ENCODE results near the gene ALDH5A1. TPM values are rescaled to one million over a fixed set of nuclear protein-coding genes. Genes with fewer than 3 reads are reported as not detected.
A peak's percentile ranks its signal among the peaks of the same experiment; 100 is the strongest.

Gene ALDH5A1
- total RNA-seq, 4 donors from 2014 or later: 6.4 to 15.4 (median 6.8) TPM

DNA sequence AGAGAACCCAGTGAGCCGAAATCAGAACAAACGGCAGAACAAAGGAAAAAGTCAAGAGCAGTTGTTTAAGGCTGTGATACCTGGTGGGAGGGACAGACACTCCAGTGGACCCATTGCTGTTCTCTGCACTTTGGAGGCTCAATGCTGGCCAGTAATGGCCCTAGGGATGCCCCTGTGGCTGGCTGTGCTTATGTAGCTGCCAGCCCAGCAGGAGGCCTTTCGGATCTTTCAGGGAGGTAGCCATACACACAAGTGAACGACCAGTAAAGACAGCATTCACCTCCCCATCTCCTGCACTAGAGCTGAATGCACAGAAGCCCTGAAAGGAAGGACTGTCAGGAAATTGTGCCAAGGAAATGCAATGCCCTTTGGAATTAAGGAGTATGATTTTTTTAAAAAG is 39.7 kb upstream of the ALDH5A1 start:
- no peaks in the 10 kb centered on the region for H3K36me3 ChIP-seq
- no peak overlapping the region for H3K4me3 ChIP-seq
- H3K4me1 ChIP-seq: peaks cover 0 to 7% of the 10 kb centered on the region in 2 donors
- no peak for ATAC-seq
- no peak overlapping the region for H3K27ac ChIP-seq
- DNase-seq: no peak
- TF ChIP-seq, protein P1, sequence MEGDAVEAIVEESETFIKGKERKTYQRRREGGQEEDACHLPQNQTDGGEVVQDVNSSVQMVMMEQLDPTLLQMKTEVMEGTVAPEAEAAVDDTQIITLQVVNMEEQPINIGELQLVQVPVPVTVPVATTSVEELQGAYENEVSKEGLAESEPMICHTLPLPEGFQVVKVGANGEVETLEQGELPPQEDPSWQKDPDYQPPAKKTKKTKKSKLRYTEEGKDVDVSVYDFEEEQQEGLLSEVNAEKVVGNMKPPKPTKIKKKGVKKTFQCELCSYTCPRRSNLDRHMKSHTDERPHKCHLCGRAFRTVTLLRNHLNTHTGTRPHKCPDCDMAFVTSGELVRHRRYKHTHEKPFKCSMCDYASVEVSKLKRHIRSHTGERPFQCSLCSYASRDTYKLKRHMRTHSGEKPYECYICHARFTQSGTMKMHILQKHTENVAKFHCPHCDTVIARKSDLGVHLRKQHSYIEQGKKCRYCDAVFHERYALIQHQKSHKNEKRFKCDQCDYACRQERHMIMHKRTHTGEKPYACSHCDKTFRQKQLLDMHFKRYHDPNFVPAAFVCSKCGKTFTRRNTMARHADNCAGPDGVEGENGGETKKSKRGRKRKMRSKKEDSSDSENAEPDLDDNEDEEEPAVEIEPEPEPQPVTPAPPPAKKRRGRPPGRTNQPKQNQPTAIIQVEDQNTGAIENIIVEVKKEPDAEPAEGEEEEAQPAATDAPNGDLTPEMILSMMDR (IDR thresholded peaks at IDR 0.05 in 4 of 5, conservative IDR thresholded peaks at IDR 0.05 in 1 of 5): no peak
- TF ChIP-seq POLR2A (IDR thresholded peaks at IDR 0.05): no peak
- intact Hi-C loops (cut with DNase I; ENCODE audit: low total_unique reads) (no loop called here), in situ Hi-C loops (cut with MboI; ENCODE audit: low sequenced_read_pairs in 4 of 4) (no loop called here)
- H3K9me3 ChIP-seq: no peaks in the 10 kb centered on the region
- H3K27me3 ChIP-seq: no peaks in the 10 kb centered on the region

DNA sequence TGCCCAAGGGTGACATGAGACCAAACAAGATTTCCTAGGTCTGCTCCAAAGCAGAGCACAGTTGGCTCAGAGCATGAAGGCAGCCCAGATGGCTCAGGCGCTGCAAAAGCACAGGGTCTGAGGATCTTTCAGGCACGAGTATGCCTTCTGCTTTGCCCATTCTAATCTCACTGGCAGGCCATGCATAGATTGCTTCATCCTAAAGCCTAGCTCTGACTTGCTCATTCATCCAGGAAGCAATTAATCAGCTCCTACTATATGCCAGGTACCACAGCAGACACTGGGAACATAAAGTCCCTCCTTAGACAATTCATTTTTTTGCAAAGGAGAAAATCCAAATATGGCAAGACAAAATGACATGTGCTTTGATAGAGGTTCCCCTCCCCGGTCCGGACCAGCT is 36.6 kb upstream of the ALDH5A1 start:
- no peak for TF ChIP-seq POLR2A (IDR thresholded peaks at IDR 0.05)
- in situ Hi-C loops (cut with MboI; ENCODE audit: low sequenced_read_pairs in 4 of 4): no loop called here
- DNase-seq (peak in 1 of 2 donors; percentile 22), ATAC-seq (peak in 1 of 2 donors; percentile 85)
- no peaks in the 10 kb centered on the region for H3K36me3 ChIP-seq
- H3K4me3 ChIP-seq: no peak overlapping the region
- H3K4me1 ChIP-seq: peaks cover 0 to 7% of the 10 kb centered on the region in 2 donors
- H3K27me3 ChIP-seq: no peaks in the 10 kb centered on the region
- no peaks in the 10 kb centered on the region for H3K9me3 ChIP-seq
- intact Hi-C loops (cut with DNase I; ENCODE audit: low total_unique reads): no loop called here
- H3K27ac ChIP-seq: peak overlapping the region in 1 of 4 donors; percentile 66

DNA sequence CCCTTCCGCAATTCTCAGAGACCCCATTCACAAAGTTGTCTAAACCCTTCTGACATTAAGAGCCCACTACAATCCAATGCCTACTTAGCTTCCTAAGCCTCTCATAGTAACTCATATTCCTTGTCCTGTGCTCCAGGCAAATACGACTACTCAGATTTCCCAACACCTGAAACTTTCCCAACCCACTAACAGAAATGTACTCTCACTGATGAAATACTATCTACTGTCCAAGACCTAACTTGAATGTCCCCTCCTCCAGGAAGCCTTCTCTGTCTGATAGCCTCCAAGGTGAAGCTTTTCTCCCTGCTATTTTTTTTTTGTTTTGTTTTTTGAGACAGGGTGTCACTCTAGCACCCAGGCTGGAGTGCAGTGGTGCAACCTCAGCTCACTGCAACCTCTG is 35.8 kb upstream of the ALDH5A1 start:
- in situ Hi-C loops (cut with MboI; ENCODE audit: low sequenced_read_pairs in 4 of 4): no loop called here
- peak in 1 of 2 donors; percentile 36 for DNase-seq
- Histone ChIP-seq H3K4me3 (no peak overlapping the region), H3K36me3 (no peaks in the 10 kb centered on the region), H3K27me3 (no peaks in the 10 kb centered on the region), H3K27ac (peak overlapping the region in 2 of 4 donors; percentile 18 to 66), H3K4me1 (peaks cover 0 to 7% of the 10 kb centered on the region in 2 donors), H3K9me3 (no peaks in the 10 kb centered on the region)
- intact Hi-C loops (cut with DNase I; ENCODE audit: low total_unique reads): no loop called here
- no peak for TF ChIP-seq POLR2A (IDR thresholded peaks at IDR 0.05)
- TF ChIP-seq, protein P1 (IDR thresholded peaks at IDR 0.05 in 4 of 5, conservative IDR thresholded peaks at IDR 0.05 in 1 of 5): no peak
- peak; percentile 86 to 93 for ATAC-seq

DNA sequence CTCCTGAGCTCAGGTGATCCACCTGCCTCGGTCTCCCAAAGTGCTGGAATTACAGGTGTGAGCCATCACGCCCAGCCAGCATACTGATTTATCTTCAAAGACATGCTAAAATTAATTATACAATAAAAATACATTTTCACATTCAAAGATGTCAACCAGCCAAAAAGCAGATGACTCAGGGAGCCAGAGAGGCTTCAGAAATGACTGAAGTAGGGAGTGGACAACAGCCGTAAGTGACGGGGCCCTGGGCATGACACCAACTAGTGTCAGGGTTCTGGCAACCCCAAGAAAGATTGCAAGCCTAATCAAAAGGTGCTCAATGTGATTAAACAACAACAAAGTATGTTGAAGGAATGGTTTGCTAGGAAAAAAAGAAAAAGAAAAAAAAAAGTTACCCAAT is 33.8 kb upstream of the ALDH5A1 start:
- Histone ChIP-seq H3K4me1 (peaks cover 0 to 7% of the 10 kb centered on the region in 2 donors), H3K9me3 (no peaks in the 10 kb centered on the region), H3K4me3 (no peak overlapping the region), H3K27ac (no peak overlapping the region), H3K36me3 (no peaks in the 10 kb centered on the region), H3K27me3 (no peaks in the 10 kb centered on the region)
- ATAC-seq: no peak
- in situ Hi-C loops (cut with MboI; ENCODE audit: low sequenced_read_pairs in 4 of 4) (no loop called here), intact Hi-C loops (cut with DNase I; ENCODE audit: low total_unique reads) (no loop called here)
- TF ChIP-seq, protein P1 (IDR thresholded peaks at IDR 0.05 in 4 of 5, conservative IDR thresholded peaks at IDR 0.05 in 1 of 5): no peak
- TF ChIP-seq POLR2A (IDR thresholded peaks at IDR 0.05): no peak
- no peak for DNase-seq

DNA sequence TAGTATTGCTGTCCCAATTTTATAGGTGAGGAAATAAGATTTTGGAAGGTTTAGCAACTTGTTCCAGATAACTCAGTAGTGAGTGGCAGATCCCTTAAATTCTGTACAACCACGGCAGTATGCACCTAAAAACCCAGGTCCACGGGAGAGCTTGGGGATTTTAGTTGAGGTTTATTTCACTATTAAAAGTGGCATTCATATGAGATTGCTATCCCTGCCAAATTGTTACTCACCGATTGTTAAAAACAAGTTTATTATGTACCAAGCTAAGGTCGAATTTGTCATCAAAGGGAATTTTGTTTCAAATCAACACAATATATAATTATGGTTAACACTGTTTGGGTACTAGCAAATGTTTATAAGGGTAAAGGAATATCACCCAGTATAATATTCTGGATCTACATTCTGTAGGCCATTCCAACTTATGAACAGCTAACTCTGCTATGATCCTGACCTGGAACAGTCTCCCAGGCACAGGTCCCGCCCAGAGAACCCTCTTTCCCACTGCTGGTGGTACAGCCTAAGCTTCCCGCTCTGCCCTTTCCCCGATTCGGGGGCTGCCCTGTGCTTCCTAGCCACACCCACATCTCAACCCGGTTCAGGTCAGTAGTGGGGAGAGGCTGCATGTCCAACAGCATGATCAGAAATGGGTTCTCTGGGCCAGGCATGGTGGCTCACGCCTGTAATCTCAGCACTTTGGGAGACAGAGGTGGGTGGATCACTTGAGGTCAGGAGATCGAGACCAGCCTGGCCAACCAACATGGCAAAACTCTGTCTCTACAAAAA is 30.3 kb upstream of the ALDH5A1 start:
- H3K36me3 ChIP-seq: no peaks in the 10 kb centered on the region
- peaks cover 0 to 7% of the 10 kb centered on the region in 2 donors for H3K4me1 ChIP-seq
- no peak for TF ChIP-seq POLR2A (IDR thresholded peaks at IDR 0.05)
- TF ChIP-seq, protein P1 (IDR thresholded peaks at IDR 0.05 in 4 of 5, conservative IDR thresholded peaks at IDR 0.05 in 1 of 5): no peak
- no peak overlapping the region for H3K27ac ChIP-seq
- DNase-seq (no peak), ATAC-seq (no peak)
- in situ Hi-C loops (cut with MboI; ENCODE audit: low sequenced_read_pairs in 4 of 4): no loop called here
- no peak overlapping the region for H3K4me3 ChIP-seq
- no peaks in the 10 kb centered on the region for H3K27me3 ChIP-seq
- intact Hi-C loops (cut with DNase I; ENCODE audit: low total_unique reads): no loop called here
- no peaks in the 10 kb centered on the region for H3K9me3 ChIP-seq

All from gastrocnemius medialis (tissue), 4 donors.